Astrocyte of the cerebellum (primary cell): ENCODE data around the gene TPM2.
A peak's percentile ranks its signal among the peaks of the same experiment; 100 is the strongest.

Experiments
- DNase-seq: peaks from one replicate; pipeline ENCODE4 v3.0.0-alpha.2; 2011; ENCODE audit warnings: low read depth
- H3K4me3 ChIP-seq: 2 replicates; pipeline ENCODE4 v1.5.1; 2011; ENCODE audit warnings: mild to moderate bottlenecking, low read depth, low read length, moderate library complexity
- in situ Hi-C: cut with HindIII; loops from 2 replicates; pipeline ENCODE4 v1.10.0; 2017; ENCODE audit warnings: low sequenced_read_pairs
- TF ChIP-seq, protein P1 (sequence below): IDR thresholded peaks from 2 replicates; pipeline ENCODE4 v1.5.1; 2012; ENCODE audit warnings: low read length, low read depth, moderate library complexity, mild to moderate bottlenecking; ENCODE audit errors: missing control alignments

TPM2 gene

DNA sequence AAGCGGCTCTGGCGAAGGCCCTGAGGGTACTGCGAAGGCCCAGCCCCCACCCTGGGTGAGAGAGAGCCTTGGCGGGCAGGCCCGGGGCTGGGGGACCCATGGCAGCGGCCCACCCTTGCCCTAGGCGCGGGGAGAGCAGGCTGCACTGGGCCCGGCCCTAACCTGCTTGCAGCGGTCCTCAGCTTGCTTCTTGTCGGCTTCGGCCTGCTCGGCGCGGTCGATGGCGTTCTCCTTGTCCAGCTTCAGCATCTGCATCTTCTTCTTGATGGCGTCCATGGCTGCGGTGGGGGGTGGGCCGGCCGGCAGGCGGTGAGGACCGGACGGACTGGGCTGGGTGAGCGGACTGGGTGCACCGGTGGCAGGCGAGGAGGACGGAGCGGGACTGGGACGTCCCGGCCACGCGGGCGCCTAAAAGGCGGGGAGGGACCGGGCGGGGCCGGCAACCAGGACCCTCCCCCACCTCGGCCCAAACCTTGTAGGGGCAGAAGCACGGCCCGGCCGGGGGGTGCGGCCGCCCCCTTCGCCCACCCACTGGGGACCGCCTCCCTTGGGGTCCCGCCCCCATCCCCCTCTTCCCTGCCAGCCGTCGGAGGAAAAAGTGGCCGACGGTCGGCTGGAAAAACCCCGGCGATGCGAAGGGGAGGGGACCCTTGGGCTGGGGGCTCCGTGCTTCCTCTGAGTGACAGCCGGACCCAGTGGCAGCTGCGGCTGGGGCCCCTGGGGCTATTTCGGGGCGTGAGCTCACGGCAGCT lies at the start of gene TPM2:
Gene TPM2, minus strand, starts transcription at position 384 of the 752 bp plus-strand sequence. Its CDS starts 108 bp downstream, at position 276.
- TF ChIP-seq, protein P1, sequence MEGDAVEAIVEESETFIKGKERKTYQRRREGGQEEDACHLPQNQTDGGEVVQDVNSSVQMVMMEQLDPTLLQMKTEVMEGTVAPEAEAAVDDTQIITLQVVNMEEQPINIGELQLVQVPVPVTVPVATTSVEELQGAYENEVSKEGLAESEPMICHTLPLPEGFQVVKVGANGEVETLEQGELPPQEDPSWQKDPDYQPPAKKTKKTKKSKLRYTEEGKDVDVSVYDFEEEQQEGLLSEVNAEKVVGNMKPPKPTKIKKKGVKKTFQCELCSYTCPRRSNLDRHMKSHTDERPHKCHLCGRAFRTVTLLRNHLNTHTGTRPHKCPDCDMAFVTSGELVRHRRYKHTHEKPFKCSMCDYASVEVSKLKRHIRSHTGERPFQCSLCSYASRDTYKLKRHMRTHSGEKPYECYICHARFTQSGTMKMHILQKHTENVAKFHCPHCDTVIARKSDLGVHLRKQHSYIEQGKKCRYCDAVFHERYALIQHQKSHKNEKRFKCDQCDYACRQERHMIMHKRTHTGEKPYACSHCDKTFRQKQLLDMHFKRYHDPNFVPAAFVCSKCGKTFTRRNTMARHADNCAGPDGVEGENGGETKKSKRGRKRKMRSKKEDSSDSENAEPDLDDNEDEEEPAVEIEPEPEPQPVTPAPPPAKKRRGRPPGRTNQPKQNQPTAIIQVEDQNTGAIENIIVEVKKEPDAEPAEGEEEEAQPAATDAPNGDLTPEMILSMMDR, result no peak
- in situ Hi-C loops, result loop anchor here (5.0 kb wide), 1 partner anchor 38 kb away; no protein-coding TSS in a partner anchor
- DNase-seq, result no peak
- H3K4me3 ChIP-seq, result peak within 1 kb of the TSS; percentile 85

DNA sequence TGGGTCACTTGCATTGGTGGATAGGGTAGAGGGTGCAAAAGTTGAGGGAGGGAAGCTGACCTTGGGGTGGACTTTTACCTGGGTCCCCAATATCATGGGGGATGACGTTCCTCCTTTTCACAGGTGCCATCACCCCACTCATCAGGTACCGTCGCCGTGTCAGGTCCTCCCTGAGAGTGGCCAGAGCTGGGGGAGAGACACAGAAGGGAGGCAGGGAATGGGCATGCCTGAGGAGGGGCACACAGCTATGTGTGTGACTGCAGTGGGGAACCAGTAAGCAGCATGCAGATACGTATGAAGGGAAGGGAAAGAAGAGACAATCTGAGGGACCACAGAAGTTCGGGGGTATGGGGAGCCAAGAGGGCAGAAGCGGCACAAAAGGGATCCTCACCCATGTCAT lies 49.2 kb upstream of the TPM2 start:
- no peak overlapping the region for H3K4me3 ChIP-seq
- no peak for DNase-seq
- TF ChIP-seq, protein P1, result no peak
- in situ Hi-C loops, result no loop called here

DNA sequence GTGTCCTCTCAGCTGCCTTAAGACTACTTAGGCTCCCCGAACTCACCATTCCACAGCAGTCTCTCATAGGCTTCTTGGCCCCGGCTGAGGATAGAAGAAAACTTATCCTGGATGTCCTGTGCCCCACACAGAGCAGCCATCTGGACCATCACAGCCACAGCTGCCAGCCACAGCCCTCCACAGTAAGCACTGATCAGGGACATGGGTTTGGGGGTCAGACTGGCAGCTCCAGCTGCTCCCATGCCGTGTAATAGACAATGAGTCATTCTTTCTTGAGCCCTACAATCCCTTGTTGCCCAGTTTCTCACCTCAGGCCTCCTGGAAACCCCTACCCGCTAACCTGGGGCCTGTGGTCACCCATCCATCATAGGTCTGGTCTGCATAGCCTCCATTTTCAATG lies 48.5 kb upstream of the TPM2 start:
- DNase-seq, result no peak
- no peak overlapping the region for H3K4me3 ChIP-seq
- in situ Hi-C loops, result no loop called here
- TF ChIP-seq, protein P1, result no peak

DNA sequence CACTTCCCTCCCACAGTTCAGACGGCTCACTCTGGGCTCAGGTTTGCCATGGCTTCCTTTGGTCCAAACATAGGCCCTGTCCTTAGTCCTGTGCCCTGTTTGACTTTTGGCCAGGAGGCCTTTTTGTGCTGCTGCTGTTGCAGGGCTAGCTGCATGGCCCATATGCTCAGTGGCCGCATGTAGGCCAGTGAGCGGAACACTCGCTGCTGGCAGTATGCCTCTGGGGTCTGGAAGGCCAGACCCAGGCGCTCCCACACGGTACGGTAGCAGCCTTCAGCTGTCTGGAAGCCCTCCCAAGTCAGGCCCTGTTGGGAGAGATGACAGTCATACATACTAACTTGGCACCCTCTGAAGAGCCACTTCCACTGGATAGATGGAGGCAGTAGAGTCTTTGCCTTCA lies 47.4 kb upstream of the TPM2 start:
- TF ChIP-seq, protein P1, result no peak
- H3K4me3 ChIP-seq, result no peak overlapping the region
- in situ Hi-C loops, result no loop called here
- no peak for DNase-seq

- in situ Hi-C loops, result no loop called here
- DNase-seq, result peak; percentile 60
- TF ChIP-seq, protein P1, result peak; percentile 96
- no peak overlapping the region for H3K4me3 ChIP-seq
These were observed 46.5 kb upstream of the TPM2 start for GRCh38 chr9:35736201-35736633.

GRCh38 chr9:35734096-35734495 lies 44.4 kb upstream of the TPM2 start:
- H3K4me3 ChIP-seq, result no peak overlapping the region
- TF ChIP-seq, protein P1, result no peak
- in situ Hi-C loops, result no loop called here
- no peak for DNase-seq
